Suppressor macrophage (primary cell): Measurements from ENCODE around the gene MYORG.

Experiments used
- DNase-seq, 4 experiments: peaks; one replicate each; pipeline ENCODE4 v3.0.0-alpha.2; 2020 to 2022
- total RNA-seq, 17 experiments: gene quantifications; one replicate each; lab custom pipeline; 2026; ENCODE audit warnings: mixed read lengths in 6 of 17, inconsistent platforms in 3 of 17; lab: John Stamatoyannopoulos, UW

The MYORG gene
- total RNA-seq: 0.35 to 3.3 (median 1.0) reads per million in 17 experiments

- peak; percentile 93 to 97 (median 95) for DNase-seq
These were observed at the start of gene MYORG for GRCh38 chr9:34376596-34377403. Gene MYORG, minus strand, starts transcription at chr9:34376898. Its CDS starts 3,955 bp downstream, at chr9:34372943.

- no peak for DNase-seq
These were observed 43.2 kb upstream of the MYORG start for GRCh38 chr9:34419716-34420504.

- no peak for DNase-seq
These were observed 41.0 kb upstream of the MYORG start for GRCh38 chr9:34417734-34418133.

DNA sequence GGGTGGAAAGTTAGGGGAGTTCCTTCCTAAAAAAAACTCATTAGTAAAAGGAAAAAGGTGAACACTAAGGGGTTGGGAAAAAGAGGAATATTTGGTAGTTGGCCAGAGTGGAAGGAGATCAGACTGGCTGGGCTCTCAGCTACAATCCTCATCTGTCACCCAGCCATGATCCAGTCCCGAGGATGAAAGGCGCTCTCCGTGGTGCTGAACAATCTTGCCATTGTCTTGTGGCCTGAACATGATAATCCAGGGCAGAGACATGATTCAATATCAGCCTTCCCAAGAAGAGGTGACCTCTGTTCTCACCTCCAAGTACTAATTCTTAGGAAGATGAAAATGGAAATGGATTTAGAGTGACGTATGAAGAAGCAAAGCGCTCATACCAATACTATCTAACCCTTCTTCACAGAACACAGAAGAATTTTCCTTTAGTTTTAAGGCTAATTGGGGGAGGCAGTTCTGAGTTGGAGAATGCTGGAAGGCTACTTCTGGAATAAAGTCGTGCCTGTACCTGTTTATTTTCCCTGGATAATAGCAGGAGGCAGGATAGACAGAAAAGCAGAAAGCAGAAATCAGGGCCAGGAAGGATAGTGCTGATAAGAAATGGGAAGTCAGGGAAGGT, 36.6 kb upstream of the MYORG start:
- peak; percentile 41 to 56 (median 54) for DNase-seq

DNA sequence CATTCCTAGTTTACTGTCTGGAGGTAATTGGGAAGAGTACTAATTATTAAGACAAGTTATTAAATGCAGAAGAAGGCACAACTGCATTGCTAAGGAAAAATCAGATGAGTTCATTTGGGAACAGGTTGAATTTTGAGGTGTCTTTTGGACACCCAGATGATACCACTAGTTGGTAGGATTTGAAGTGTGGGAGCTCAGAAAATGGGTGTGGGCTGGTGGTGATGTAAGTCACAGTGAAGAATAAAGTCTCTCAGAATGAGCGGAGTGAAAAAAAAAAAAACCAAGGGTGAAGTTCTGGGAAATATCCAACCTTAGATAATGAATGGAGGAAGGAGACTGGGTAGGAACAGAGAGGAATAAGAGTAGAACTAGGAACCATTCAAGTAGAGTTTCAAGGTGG, 35.6 kb upstream of the MYORG start:
- DNase-seq: no peak

- DNase-seq: no peak
These were observed 32.5 kb upstream of the MYORG start for GRCh38 chr9:34409154-34409553.

DNA sequence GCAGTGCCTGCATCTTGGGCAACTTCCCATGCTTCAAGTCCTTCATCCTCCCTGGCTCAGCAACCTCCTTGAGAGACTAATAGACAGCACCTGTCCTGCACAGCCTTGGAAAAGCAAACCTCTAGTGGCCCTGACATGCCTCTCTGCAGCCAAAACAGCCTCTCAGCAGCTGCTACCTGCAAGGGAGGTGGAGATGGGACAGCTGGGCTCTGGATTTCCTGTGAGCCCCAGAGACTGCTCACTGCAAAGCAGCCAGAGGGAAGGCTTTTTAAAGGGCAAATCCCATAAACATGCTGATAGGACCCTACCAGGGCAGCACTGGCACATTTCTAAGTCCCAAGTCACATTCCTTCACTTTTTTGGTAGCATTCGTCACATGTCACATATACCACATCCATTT, 31.5 kb upstream of the MYORG start:
- DNase-seq: no peak

DNA sequence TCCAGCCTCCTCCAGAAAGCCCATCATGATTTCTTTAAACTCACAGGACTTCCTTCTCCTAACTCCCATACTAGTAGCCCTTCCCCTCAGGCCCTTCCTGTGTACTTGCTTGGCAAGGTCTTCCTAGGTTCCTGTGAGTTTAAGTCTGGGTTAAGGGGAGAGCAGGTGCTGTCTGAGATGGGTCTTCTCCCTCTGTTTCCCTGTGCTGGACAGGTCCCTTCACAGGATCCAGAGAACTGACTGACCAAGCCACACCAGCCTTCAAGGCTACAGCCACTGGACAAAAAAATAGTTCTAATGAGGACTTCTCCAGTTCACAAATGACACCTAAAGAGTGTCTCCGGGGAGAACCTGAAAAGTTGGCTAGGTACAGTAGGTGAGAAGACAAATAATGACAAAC, 29.5 kb upstream of the MYORG start:
- DNase-seq: no peak

DNA sequence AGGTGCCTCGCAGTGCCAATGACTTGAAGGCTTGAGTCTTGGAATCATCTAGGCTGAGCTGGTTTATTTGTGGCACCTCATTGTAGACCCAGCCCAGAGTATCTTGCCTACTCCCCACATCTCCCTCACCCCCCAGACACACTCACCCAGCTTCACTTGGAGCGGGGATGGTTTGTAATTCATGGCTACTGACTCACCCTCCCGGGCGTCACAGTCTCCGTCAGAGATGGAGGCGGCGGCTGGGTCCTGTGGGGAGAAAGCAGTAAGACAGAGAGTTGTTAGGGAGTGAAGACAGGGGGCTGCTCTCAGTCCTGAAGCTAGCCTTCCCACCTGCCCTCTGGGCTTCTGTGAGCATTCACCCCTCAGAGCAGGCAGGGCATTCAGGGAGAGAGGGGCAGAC, 29.0 kb upstream of the MYORG start:
- no peak for DNase-seq

- peak; percentile 66 to 84 (median 77) for DNase-seq
These were observed 27.1 kb upstream of the MYORG start for GRCh38 chr9:34403554-34404380.

DNA sequence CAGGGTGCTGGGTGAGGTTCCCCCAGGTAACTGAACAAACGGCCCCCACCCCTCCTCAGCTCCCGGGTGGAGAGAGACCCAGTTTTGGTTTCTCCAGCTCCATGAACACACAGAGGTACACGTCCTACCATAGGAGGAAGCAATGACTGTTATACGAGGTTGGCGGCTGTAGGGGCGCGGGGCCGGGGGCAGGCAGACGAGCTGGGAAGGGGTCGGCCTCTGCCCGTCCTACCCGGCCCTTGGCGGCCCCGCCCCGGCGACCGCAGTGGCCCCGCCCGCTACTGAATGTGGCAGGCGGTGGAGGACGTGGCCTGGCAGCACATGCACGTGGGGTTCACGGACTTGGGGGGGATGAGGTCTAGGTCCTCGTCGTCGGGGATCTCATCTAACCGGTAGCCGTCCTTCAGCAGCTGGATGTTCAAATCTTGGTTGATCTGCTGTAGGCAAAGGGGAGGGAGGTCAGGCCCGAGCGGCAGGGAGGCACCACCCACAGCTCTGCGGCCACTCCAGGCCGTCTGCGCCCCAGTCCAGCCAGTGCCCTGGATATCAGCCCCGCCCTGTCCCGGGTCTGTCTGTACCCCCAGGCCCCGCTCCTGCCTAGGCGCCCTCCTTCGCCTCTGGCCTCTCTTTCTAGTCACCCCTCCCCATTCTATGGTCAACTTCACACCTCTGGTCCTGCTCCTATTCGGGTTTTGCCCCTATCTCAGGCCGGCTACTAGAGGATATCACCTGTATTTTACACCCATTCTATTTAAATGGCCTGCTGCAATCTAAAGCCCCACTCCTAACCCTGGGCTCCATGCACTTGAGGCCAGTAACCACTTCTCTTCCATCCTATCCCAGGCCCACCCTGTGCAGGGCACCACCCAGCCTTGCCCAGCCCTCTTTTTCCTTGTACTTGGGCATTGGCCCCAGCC, 24.2 kb upstream of the MYORG start:
- DNase-seq: no peak

DNA sequence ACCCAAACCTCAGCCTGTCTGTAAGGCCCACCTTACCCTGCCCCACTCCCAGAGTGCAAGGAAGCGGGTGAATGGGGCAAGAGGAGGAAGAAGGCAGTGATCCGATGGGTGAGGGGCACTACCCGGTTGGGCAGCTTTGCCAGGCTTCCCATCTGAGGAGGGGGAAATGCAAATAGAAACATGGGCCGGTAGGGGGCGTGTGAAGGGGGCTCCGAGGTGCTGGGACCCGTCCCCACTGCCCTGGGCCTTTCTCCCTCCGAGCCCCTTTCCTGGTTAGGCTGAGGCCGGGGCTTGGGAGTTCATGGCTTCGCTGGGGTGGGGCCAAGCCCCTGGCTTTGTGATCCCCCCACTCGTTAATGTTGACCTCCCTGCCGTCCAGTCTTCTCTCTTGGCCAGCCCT, 23.6 kb upstream of the MYORG start:
- DNase-seq: no peak

DNA sequence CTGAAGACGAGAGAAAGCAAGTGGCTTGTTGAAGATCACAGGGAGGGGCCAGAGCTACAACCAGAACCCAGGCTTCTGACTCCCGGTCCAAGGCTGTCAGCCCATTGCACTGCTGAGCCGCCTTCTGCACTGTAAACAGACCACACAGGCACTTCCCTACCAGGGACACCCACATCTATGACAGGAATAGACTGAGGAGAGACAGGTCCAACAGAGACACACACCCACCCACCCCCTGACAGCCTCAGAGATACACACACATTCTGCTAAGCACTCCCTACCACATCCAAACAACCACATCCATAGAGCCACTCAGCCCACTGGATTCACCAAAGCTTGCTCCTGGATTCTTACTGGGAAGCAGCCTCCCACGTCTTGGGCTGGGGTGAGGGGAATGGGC, 23.0 kb upstream of the MYORG start:
- DNase-seq: no peak

DNA sequence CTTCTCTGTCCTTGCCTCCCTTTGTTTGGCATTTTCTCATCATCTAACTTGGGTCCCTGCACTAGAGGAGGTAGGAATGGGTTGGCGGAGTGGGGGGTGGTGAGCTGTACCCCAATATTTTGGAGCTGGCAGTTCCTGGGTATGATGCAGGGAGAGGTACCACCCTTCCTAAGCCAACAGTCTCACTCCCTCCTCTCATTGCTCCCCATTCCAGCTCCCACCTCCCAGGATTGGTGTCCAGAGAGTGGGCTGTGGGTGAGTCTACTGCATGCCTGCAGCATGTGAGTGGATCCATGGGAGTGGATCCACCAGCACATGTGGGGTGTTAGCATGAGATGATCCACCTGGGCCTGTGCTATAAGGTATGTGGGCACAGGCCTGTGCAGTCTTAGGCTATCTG, 22.2 kb upstream of the MYORG start:
- no peak for DNase-seq

GRCh38 chr9:34396276-34397214, 19.8 kb upstream of the MYORG start:
- no peak for DNase-seq

DNA sequence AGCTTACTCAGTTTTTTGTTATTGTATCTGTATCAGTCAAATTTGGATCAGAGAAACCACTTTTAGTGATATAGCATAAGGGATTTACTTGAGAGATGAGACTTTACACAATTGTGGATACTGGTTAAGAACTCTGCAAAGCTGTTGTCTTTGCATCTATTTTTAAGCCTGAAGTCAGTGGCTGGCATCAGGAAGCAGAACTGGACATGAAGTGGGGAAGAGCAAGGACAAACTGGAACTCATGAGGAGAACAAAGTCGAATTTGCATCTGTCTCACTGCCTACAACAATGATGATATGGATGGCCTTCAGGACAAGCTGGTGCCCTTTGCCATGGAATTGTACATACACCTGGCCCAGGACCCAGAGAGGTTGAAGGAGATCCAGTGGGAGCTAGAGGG, 15.8 kb upstream of the MYORG start:
- no peak for DNase-seq

GRCh38 chr9:34387239-34387638, 10.5 kb upstream of the MYORG start:
- no peak for DNase-seq

DNA sequence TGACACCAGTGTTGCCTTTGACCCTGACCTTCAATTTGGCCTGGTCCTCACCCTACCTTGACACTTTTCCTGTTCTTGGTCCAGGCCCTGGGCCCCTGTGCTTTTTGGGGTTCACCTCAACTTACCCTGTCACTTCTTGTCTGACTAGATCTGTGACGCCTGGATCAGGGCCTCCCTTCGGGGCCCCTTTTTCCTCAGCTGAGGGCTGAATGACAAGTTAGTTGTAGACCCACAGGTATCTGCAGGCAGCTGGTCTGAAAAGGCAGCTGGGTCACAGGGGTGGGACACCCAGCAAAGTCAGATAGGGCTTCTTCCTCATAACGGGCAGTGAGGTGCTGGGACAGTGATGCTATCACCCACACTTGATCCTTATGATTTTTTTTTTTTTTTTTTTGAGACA, 10.0 kb upstream of the MYORG start:
- no peak for DNase-seq

DNA sequence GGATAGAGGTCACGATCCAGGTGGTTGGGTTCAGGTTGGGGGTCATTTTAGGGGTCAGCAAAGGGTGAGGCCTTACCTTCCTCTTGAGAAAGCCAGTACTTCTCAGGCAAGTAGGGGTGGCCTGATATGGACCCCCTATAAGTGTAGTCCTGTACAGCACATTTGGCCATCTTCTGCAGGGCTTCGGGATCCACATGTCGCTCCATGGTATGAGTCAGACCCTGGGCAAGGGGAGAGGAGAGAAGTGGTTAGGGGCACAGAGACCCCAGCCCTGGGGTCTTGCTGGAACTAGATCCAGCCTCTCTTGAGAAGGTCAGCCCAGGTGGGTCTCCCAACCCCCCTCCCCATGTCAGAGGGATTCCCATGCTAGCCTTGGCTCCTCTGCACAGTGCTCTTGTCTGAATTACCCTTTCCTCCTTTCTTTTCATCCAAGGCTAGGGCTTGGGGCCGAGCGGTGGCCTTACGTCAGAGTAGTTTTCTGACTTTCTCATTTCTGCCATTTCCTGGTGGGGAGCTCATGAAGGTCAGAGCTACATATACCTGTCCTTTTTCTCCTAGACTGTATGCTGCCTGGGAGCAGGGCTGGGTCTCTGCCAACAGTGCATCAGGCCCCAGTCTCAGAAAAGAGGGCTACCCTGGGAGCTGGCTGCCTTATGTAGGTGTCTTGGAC, 9.0 kb upstream of the MYORG start:
- DNase-seq: no peak
